HTERT RPE-1 (cell line): ENCODE measurements around the gene ENDOV.

ENCODE experiments used
- in situ Hi-C: fragments of 300-500 bp; cut with MboI; formaldehyde crosslinking; loops from 4 replicates; pipeline ENCODE4 v1.14.3; 2020; ENCODE audit warnings: low sequenced_read_pairs

The ENDOV gene

GRCh38 chr17:80414508-80414802 is 512 bp upstream of the ENDOV start:
- in situ Hi-C loops = no loop called here

GRCh38 chr17:80415626-80416137 is 715 bp downstream of the ENDOV start:
- in situ Hi-C loops = no loop called here

GRCh38 chr17:80416260-80416939 is 1.4 kb downstream of the ENDOV start:
- in situ Hi-C loops = no loop called here

DNA sequence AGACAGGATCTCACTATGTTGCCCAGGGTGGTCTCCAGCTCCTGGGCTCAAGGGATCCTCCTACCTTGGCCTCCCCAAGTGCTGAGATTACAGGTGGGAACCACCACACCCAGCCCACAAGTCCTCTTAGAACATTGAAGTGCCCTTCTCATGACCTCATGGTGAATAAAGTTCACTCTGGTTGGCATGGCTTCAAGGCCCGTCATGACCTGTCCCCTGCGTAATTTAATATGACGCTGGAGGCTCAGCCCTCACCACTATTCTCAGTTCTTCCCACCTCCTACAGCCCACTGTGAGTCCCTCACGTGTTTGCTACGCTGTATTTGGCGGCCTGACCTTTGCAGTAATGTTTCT is 1.9 kb downstream of the ENDOV start:
- in situ Hi-C loops = no loop called here

DNA sequence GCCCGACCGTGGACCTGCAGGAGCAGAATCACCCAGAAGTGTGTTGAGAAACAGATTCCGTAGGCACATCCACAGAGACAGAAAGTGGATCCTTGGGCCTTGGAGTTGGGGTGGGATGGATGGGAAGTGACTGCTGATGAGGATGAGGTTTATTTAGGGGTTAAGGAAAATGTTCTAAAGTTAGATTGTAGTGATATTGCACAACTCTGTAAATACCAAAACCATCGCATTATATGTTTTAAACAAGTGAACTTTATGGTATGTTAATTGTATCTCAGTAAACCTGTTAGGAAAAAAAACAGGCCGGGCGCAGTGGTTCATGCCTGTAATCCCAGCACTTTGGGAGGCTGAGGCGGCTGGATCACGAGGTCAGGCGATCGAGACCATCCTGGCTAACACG is 3.6 kb downstream of the ENDOV start:
- in situ Hi-C loops = no loop called here

- in situ Hi-C loops = no loop called here
Observed at GRCh38 chr17:80419255-80419654, 4.3 kb downstream of the ENDOV start.

DNA sequence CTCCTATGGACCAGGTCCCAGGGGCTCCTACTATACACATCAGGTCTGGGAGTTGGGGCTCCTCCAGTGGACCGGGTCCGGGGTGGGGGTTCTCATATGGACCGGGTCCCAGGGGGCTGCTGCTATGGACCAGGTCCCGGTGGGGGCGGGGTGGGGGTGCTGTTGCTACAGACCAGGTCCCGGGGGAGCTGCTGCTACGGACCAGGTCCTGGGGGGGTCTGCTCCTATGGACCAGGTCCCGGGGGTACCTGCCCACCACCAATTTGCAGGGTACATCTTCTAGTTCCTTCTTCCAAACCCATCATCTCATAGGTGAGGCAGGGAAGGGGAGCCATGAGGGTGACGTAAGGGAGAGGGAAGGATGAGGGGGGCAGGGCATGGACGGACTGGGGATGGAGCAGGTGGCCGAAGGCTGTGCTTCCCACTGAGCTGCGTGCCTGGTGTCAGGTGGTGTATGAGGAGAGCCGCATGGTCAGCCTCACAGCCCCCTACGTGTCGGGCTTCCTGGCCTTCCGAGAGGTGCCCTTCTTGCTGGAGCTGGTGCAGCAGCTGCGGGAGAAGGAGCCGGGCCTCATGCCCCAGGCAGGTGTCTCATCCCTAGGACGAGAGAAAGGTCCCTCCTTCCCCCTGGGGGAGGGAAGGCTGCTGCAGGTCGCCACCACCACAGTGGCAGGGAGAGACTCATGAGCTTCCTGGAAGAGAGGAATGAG is 6.6 kb downstream of the ENDOV start:
- in situ Hi-C loops = no loop called here

DNA sequence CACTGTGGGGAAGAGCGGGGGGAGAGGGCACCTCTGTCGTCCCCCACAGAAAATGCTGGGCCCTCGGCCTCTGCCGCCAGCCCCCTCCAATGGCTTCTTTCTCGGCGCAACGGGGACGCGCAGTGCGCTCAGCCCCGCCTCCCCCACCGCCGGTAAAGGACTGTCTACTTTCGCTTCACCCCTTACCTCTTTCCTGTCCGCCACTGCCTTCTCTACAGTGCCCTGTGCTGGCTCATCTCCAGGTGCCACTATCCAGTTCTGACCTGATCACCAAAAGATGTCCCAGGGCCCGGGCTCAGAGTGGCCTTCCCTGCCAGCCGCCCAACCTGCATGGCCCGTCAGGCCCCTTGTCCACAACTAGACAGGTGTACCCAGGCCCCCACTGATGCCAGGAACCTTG is 7.3 kb downstream of the ENDOV start:
- in situ Hi-C loops = no loop called here

- in situ Hi-C loops = no loop called here
Observed at GRCh38 chr17:80422981-80423380, 8.0 kb downstream of the ENDOV start.

GRCh38 chr17:80423536-80424225 is 8.7 kb downstream of the ENDOV start:
- in situ Hi-C loops = no loop called here

- in situ Hi-C loops = no loop called here
Observed at GRCh38 chr17:80424261-80424660, 9.3 kb downstream of the ENDOV start.

DNA sequence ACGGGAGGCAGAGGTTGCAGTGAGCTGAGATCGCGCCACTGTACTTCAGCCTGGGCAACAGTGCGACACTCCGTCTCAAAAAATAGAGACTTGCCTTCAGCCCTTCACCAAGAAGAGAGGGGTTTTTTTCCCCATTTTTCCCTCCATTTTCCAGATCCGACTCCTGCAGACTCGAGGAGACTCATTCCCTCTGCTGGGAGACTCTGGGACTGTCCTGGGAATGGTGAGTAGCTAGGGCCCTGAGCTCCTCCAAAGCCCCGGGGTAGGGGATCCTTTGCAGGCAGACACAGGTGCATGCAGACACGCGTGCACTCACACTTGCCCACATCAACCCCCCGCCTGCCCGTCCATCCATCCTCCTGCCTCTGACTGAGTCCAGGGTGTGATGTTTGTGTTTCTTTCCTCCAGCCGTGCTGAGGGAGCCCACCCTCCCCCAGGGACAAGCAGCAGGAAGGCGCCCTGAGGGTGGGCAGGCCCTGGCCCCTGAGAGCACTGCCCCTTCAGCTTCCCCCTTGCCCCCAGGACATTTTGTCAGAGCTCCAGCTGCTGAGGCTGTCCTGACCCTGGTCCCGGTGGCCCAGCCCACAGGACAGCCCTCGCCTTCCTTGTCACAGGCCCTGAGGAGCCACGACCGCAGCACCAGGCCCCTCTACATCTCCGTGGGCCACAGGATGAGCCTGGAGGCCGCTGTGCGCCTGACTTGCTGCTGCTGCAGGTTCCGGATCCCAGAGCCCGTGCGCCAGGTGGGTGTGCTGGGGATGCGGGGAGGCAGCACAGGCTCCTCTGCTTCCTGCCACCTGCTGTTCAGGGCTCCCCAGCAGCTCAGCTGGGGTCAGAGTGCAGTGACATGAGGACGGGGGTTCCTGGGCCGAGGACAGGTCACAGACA is 10.2 kb downstream of the ENDOV start:
- in situ Hi-C loops = no loop called here

DNA sequence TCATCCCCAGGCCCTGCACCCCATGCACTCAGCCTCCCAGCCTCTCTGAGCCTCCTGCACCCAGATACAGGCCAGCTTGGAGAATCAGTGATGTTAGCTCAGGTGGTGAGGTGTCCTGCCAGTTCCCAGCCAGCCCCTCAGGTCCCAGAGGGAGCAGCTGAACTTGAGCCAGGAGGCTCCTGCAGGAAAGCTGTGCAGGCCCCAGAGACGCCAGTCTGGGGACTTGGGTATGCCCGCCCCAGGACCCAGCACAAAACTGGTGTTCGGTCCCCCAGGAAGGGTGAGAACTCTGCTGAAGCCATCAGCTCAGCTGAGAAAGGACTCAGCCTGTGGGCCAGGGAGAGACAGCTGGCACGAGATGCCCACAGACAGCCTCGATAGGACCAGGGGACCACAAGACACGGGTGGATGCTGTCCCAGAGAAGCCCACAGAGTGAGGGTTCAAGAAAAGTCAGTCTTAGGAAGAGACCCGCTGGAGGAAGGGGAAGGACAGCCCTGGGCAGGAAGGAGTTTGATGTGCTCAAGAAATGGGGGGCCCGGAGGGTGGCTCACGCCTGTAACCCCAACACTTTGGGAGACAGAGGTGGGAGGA is 11.0 kb downstream of the ENDOV start:
- in situ Hi-C loops = no loop called here

DNA sequence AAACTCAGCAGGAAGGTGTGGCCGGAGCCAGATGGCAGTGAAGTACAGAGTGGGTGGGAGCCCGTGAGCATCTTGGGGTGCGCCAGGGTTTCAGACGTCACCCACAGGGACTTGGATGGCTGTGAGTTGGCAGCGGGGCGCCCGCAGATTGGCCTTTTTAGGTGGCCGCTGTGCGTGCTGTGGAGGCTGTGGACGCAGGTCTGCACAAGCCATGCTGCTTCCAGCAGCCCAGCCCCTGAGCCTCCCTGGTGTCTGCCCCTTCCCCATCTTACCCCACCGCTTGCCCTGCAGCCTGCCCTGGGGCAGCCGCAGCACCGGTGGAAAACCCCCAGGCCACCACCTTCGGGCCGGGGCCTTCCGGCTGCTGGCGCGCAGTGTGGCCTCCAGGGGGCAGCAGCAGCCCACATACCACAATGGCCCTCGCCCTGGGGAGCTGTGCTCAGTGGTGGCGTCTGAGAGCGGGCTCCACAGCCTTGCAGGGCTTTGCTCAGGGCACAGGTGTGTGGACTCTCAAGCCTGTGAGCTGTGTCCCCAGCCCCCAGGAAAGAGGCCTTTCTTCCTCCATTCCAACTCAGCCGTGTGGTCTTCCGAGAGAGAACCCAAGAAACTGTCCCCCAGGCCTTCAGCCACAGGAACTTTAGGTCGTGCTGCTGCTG is 11.8 kb downstream of the ENDOV start:
- in situ Hi-C loops = no loop called here

GRCh38 chr17:80427366-80428282 is 12.7 kb downstream of the ENDOV start:
- in situ Hi-C loops = no loop called here

DNA sequence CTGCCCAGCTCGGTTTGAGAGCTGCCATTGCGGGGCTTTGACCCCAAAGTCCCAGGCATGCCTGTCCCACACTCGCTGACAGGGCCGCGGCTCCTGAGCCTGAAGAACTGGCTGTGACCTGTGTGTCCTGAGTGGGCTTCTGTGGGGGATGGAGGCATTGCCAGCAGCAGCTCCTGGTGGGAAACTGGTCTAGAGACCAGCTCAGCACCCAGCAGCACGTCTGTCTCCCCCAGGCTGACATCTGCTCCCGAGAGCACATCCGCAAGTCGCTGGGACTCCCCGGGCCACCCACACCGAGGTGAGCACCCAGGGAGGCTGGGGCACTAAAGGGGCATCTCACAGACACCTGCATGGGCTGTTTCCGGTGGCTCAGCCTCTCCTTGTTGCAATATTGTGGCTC is 13.4 kb downstream of the ENDOV start:
- in situ Hi-C loops = no loop called here

GRCh38 chr17:80428796-80429195 is 13.8 kb downstream of the ENDOV start:
- in situ Hi-C loops = no loop called here

GRCh38 chr17:80429356-80430275 is 14.6 kb downstream of the ENDOV start:
- in situ Hi-C loops = no loop called here
